Fibroblast of peridontal ligament (primary cell): Measurements from ENCODE around the gene BTBD6.
A peak's percentile ranks its signal among the peaks of the same experiment; 100 is the strongest.

Experiments
- DNase-seq: peaks from one replicate; pipeline ENCODE4 v3.0.0-alpha.2; 2010; ENCODE audit errors: extremely low read depth

BTBD6 gene

DNA sequence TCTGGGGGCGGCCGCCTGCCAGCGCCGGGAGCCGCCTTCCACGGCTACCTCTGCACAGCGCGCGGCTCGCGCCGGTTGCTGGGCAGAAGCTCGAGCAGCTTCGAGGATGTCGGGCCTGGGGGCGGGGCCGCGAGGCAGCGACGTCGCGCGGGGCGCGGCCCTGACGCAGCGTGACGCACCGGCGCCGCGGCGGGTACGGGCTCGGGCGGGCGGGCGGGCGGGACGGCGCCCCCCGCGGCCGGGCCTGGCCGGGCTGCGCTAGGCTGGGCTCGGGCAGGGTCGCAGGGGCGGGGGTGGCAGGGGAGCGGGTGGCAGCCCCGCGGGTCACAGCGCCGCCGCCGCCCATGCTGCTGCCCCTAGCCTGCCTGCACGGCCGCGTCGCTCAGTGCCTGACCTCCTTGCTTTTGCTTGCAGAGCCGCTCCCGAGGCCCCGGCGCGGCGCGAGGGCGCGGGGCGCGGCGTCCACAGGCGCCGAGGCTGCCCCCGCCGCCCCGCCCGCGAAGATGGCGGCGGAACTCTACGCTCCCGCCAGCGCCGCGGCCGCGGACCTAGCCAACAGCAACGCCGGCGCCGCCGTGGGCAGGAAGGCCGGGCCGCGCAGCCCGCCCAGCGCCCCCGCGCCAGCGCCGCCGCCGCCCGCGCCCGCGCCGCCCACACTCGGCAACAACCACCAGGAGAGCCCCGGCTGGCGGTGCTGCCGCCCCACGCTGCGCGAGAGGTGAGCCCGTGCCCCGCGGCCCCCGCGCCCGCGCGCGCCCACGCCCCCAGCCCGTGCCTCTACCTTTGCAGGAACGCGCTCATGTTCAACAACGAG, at the start of gene BTBD6:
Gene BTBD6 (plus strand): TSS at position 166 of the 814 bp plus-strand sequence. CDS start 179 bp downstream, at position 345.
- peak; percentile 69 for DNase-seq

DNA sequence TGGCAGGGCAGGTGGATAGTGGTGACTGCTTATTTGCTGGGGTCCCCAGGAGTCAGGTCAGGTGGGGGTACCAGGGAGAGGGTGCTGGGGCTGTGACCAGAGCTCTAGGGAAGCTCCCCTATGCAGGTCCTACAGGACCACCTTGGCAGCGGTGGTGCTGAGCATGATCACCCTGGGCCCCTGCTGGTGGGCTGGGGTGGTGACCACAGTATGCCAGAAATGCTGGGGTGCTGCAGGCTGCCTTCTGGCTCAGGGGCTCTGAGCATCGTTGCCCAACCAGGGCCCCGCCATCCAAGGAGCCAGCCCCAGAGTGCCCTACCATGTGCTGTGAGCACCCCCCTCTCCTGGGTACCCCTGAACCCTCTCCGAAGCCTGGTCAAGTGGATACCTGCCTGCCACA, 49.7 kb upstream of the BTBD6 start:
- no peak for DNase-seq

DNA sequence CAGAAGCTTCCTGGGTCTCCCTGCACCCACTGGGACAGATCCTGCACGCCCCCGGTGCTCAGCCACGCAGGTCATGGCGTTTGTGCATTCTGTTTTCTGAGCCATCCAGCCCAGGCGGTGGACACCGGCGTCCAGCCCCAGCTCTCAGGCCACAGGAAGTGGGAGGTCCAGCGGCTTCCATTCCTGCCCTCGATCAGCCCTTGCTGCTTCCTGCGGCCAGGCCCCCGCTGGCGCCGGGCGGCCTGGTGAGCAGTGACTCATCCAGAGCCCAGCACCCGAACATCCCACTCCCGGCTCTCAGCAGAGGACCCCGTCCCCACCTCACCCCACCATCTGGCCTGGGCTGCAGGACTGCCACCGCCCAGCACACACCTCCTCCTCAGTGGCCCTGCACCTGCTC, 49.2 kb upstream of the BTBD6 start:
- no peak for DNase-seq

DNA sequence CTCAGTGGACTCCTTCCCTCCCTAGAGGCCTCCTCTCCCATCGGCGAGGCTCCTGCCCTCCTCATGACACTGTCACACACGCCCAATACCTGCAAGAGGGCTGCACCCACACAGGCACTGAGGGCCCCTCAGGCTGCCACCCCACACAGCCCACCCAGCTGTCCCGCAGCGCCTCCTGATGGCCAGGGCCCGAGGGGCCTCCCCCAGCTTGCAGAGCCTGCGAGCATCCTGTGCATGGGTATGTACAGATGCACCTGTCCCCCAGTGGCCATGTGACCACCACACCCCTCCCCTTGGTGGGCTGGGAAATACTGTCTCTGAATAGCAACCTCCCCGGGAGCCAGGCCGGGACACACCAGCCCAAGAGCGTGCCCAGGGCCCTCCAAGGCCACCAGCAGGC, 48.3 kb upstream of the BTBD6 start:
- no peak for DNase-seq

DNA sequence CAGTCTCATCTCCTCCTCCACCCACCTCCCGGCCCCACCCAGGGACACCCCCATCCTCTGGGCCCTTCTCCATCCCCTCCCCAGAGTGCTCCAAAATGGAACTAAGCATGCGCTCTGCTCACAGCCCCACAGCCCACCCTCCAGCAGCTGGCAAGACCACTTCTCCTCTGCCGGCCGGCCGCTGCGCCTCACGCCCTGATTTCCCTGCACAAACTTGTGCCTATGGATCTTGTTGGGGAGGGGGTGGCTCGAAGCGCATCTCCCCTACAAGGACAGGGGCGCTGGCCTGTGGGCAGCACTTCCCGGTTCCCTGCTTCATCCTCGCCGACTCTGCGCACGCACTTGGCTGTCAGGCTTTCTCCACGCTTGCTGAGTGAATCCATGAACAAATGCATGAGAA, 47.7 kb upstream of the BTBD6 start:
- no peak for DNase-seq

DNA sequence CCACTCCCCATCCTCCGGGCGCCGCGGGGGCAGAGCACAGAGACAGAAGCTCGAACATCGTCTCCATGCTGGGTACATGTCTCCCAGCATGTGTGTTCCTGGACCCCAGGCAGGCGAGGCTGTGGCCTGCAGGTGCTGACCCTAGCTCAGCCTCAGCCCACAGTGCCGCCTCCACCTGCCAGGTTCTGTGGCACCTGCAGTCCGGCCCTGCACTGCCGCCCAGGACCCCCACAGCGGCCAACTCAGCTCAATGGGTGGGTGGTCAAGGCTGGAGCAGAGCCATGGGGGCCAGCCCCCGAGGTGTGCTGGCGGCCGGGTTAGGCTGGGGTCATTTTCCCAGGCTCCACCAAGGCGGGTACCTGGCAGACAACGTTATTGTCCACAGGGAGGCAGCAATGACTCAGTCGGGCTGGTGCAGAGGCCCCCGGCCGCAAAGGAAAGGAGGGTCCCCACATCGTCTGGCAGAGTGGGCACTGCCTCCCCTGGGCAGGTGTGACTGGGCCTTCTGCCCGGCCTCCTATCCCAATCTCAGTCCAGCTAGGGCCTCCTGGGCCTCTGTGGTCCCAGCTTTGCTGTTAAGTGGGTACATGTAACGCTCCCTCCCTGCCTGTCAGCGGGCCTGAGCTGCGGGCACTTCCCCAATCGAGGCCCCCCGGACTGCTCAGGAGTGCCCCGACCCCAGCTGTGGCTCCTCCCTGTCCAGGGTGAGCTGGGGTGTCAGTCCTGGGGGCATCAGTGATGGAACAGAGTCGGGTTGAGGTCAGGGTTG, 47.0 kb upstream of the BTBD6 start:
- DNase-seq, result no peak

DNA sequence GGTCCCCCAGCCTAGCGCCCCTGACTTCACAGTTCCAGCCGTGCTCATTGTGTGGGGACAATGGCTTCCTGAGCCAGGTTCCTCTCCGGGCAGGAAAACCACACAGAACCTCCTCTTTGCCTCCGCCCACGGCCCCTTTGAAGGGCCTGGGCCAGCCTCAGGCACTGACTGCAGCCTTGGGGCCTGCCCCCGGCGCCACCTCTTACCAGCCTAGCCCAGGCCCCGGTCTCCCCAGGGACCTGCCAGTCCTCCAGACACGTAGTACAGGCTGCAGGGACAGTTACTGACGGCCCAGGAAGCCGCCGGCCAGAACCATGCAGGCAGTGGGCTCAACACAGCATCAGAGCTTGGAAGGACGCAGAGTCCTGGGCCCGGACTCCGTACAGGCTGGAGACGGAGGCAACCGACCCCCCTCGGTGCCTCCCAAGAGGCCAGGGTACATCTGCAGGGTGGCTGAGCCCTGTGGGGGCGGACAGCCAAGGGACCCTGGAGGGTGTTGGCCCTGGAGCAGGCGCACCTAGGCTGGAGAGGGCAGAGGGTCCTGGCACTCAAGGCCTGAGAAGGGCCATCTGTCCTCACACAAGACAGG, 46.3 kb upstream of the BTBD6 start:
- no peak for DNase-seq

DNA sequence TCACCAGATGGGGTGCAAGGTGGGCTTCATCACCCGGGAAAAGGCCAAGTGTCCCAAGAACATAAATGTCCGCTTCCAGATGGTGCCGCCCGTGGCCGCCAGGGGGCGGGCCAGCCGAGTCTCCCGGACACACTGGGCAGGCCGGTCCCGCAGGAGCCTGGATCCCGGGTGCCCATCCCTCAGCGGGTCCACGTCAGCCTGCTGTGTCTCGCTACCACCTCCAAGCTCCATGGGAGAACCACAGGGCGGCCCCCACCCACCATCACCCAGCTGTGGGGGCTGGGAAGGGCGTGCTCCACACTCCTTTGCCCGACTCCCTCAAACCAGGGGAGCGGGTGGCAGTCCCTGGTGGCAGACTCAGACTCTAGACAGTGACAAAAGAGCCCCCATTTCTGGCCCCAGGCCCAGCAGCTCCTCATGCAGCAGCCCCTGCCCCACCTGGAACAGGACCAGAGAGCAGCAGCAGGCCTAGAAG, 45.2 kb upstream of the BTBD6 start:
- DNase-seq, result peak; percentile 58

DNA sequence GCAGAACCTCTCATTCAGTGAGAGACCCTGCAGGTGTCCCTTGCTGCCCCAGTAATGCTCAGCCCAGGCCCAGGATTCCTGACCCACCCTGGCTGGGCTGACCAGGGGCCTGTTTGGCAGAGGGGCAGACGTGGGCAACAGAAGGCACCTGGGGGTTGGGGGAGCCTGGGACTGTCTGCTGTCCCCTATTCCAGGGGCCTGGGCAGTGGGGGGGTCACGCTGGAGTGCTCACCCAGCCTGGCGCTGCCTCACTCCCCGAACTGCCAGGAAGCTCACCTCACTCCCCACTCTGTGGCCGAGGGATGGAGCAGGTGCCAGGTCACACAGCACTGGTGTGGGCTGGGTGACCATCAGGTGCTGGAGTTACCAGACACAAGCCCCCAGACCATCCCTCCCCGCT, 44.6 kb upstream of the BTBD6 start:
- no peak for DNase-seq

DNA sequence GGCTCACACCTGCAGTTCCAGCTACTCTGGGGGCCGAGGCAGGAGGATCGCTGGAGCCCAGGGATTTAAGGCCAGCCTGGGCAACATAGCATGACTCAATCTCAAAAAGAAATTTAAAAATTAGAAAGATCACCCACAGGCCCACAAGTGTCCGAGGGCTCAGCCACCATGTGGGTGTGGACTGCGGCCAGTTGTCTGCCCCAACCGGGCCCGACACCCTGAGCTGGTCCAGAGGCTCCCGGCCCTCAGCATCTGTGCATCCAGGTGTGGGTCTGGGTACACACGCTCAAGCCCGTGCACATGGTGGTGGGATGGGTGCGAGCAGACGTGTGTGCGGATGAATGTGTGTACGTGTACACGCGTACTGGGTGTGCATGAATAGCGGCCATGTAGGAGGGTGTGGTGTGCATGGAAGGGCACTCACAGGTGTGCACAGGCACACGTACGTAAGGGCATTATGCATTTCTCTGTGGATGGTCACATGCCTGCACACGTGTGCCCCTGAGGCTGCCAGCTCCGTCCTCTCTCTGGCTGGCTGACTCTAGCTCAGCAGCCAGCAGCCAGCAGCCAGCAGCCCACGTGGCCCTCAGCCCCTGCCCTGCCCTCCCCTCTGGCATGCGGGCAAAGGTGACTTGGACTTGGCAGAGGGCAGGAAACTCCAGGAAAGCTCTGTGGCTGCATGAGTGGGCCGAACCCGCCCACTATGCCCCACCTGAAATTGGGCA, 44.0 kb upstream of the BTBD6 start:
- peak; percentile 18 for DNase-seq

DNA sequence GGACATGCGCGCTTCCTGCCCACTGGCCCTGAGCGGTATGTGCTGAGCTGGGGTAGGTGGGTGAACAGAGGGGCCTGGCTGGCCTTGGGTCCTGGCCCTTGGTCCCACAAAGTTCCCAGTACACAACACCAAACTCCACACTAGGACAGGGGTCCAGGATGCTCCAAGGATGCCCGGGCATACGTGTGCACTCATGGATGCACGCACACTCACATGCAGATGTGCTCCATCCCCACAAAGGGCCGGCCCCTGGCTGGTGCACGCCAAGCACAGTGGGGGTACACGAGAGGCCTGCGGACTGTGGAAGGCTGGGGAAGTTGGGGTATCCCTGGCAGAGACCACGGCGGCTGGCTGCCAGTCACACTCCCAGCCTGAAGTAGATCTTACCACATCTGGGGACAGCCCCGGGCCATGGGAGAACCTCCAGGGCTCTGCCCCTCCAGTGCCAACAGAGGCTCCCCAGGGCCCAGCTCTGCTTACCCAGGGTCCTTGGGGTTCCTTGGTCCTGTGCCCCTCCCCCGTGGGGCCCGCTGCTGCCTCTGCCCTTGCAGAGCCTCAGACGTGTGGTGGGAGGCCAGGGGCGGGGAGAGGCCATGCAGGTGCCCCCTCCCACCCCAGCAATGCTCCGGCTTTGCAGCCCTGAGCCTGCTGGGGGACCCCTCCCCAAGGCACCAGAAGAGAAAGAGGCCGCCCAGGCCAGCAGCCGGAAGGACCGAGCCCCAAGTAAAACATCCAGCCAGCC, 43.2 kb upstream of the BTBD6 start:
- DNase-seq, result no peak

DNA sequence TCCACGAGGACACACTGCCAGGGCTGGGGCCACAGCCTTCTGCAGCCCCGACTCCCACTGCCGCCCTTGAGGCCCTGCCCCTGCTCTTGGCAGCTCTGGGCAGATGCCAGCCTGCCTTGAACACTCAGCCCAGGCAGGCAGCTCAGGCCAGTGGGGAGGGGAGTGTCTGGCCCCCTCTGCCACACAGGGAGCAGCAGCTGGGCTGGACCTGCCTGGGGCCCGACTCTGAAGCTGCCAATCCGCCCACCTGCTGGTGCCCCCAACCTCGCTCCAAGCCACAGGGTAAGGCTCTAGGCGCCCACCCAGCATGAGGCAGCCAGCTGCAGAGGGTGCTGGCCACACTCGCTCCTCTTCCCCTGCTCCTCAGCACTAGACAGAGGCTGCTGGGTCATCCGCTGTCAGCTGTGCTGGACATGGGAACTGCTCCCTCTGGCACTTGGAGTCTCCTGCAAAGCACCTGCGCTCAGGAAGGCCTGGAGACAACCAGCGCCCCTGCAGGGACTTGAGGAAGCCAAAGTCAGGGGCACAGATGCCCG, 42.6 kb upstream of the BTBD6 start:
- no peak for DNase-seq

DNA sequence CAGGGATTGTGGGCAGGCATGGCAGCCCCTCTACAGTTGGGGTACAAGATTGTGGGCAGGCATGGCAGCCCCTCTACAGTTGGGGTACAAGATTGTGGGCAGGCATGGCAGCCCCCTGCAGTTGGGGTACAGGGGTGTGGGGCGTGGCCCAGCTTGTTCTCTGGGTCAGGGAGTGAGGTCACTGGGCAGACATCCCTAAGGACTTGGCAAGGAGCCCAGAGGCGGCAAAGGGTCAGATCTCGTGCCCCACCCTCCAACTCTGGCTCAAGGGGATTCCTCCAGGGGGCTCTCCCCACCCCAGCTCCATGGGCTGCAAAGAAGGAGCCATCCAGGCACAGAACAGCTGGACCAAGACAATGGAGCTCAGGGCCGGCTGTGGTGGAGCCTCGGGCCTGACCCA, 41.5 kb upstream of the BTBD6 start:
- DNase-seq, result no peak

DNA sequence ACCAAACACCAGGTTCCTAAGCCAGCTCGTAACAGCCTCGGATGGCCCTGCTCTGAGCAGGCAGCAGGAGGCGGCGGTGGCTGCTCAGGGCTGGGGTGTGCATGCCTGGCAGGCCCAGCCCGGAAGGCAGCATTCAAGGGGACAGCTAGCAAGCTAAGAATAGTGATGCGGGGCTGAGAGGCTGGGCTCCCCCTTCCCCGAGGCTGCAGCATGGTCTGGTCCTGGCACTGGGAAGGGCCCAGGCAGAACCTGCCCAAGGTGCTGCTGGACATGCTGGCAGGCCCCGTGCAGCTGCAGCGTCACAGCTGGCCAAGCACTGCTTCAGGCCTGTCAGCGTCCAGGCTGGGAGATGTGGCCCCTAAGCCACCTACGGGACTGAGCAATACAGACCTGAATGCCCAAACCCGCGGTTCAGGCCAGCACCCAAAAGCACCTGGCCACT, 40.9 kb upstream of the BTBD6 start:
- DNase-seq, result no peak

DNA sequence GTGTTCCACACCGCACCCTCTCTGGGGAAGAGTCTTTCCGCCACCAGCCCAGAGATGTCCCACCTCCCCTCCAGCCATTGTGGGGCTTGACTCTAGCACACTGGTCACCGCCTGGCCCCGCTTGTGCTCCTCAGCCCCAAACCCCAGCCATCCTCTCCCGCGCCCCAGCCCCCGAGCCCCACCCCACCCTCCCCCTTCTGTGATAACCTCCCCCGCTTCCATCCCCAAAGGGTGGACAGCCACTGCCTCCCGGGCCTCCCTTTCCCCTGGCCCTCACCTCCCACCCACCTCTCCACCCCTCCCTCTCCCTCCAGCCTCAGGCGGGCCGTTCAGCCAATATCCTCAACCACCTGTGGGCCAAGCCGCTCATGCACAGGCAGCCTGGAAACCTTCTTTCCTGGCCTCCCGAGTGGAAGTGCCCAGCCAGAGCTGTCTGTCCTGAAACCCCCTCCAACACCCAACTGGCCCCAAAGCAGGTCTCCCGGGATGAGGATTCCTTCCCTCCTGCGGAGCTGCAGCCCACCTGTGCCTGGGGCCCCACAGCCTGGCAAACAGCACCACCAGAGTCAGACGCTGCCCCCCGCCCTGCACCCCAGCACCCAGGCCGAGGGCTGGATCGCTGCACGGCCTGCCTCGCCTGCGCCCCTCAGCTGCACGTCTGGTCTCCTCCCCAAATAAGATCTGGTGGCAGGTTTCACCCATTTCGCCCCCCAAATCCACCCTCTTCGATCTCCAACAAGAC, 40.2 kb upstream of the BTBD6 start:
- no peak for DNase-seq

DNA sequence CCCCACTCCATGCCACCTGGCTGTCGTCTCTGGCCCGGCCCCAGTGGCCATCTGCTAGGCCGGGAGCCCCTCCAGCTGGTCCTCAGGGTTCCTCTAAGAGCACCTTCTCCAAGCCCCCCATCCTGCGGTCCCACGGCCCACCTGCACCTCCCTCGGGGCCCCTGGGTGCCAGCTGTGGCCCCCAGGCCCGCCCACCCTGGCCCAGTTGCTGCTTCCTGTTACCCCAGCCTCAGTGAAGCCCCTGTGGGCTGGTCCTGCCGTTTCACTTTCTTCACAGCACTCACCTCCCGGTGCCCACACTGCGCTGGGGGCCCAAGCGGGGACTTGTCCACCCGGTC, 39.6 kb upstream of the BTBD6 start:
- DNase-seq, result no peak

DNA sequence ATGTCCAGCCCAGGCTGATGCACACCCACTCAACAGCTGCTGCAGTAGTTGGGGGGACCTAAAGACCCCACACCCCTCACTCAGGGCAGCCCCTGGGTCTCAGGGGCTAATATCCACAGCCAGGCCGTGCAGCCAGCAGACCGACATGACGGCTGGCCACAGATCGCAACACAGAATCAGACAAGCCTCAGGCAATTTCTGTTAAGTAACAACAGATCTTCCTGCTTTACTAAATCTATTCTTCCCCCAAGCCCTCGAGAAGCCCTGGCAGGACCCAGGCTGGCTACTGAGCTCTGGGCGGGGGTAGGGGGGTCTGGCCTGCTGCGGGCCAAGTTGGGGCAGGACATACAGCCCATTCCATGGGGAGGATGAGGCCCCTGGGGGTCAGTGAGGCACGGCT, 39.2 kb upstream of the BTBD6 start:
- no peak for DNase-seq

DNA sequence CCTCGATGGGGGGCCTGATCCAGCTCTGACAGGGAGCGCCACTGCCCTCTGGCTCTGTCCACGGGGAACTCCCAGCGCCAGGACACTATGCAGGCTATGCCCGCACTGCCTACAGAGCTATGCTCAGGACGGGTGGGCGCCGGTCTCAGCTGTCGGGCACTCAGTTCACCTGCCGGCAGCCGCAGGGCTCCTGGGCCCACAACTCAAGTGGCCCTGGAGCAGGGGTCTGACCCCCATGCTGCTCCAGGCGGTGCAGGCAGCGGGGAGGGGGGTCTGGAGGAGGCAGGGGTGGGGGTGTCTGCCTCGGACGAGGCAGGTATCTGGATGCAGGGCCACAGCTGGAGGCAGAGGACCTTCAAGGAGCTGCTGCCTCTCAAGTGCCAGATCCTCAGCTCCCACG, 38.7 kb upstream of the BTBD6 start:
- DNase-seq, result no peak

DNA sequence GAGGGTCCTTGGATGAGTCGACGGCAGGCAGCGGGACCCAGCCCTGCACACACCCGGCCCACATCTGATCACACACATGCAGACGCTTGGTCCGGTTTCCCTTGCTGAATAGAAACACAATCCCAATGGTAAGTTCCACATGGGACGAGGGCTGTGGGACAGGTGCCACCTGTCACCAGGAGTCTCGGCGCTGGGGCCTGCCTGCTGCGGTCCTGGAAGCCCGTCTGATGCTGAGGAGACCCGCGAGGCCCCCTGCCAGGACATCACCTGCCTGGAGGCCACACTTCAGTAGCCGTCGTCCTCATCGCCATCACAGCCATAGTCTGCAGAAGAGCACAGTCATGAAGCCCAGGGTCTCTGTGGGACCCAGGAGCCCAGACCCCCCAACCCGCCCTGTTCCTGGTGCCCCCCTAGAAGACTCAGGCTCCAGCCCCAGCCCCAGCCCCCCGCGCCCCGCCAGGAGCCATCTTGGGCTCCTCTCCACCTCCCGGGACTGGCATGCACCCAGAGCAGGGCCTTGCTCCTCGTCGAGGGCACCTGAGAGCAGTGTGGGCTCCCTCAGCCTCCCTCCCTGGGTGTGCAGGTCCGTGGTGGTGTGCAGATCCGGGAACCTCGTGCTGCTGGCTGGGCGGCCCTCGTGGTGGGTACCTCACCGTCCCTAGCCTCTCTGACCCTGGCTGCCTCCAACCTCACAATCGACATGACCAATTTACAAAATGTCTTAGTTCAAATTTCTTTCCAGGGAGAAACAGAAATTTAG, 37.9 kb upstream of the BTBD6 start:
- DNase-seq, result no peak
